Skeletal muscle satellite cell (primary cell): ENCODE measurements around the gene CDK6.

Experiments used
- H3K27me3 ChIP-seq: 2 replicates; pipeline ENCODE4 v1.7.0; 2013; ENCODE audit warnings: low read length; ENCODE audit not compliant: control insufficient read depth, insufficient read depth
- H3K36me3 ChIP-seq: 2 replicates; pipeline ENCODE4 v1.7.0; 2013; ENCODE audit warnings: mild to moderate bottlenecking, control low read depth, low read length; ENCODE audit not compliant: insufficient read depth
- H3K4me1 ChIP-seq: 2 replicates; pipeline ENCODE4 v1.7.0; 2013; ENCODE audit warnings: low read length; ENCODE audit not compliant: control insufficient read depth, insufficient read depth
- H3K4me2 ChIP-seq: 2 replicates; pipeline ENCODE4 v1.7.0; 2013; ENCODE audit warnings: mild to moderate bottlenecking, low read length
- H3K4me3 ChIP-seq: 2 replicates; pipeline ENCODE4 v1.7.0; 2013; ENCODE audit warnings: low read length
- H3K9ac ChIP-seq: 2 replicates; pipeline ENCODE4 v1.7.0; 2013; ENCODE audit warnings: mild to moderate bottlenecking, low read depth, low read length, moderate library complexity
- H3K9me3 ChIP-seq: replicated peaks from 2 replicates; pipeline ENCODE4 v1.7.0; 2013; ENCODE audit warnings: mild to moderate bottlenecking, control low read depth, low read length

The CDK6 gene

DNA sequence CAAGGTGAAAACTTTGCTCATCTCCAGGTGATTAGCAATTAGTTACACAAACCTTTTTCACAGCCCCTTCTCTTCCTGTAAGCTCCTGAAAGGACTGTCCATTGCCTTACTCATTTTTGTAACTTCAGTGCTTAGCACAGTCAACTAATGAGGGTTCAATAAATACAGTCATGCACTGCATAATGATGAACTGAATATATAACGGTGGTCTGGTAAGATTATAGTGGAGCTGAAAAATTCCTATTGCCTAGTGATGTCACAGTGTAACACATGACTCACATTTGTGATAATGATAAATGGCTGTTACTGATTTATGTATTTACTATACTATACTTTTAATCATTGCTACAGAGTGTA, 233.3 kb downstream of the CDK6 start:
- Histone ChIP-seq H3K4me2 (no peak overlapping the region), H3K27me3 (no peaks in the 10 kb centered on the region), H3K9me3 (no peaks in the 10 kb centered on the region), H3K4me1 (peaks cover 5% of the 10 kb centered on the region), H3K4me3 (no peak overlapping the region), H3K36me3 (peaks cover 24% of the 10 kb centered on the region), H3K9ac (no peak overlapping the region)

DNA sequence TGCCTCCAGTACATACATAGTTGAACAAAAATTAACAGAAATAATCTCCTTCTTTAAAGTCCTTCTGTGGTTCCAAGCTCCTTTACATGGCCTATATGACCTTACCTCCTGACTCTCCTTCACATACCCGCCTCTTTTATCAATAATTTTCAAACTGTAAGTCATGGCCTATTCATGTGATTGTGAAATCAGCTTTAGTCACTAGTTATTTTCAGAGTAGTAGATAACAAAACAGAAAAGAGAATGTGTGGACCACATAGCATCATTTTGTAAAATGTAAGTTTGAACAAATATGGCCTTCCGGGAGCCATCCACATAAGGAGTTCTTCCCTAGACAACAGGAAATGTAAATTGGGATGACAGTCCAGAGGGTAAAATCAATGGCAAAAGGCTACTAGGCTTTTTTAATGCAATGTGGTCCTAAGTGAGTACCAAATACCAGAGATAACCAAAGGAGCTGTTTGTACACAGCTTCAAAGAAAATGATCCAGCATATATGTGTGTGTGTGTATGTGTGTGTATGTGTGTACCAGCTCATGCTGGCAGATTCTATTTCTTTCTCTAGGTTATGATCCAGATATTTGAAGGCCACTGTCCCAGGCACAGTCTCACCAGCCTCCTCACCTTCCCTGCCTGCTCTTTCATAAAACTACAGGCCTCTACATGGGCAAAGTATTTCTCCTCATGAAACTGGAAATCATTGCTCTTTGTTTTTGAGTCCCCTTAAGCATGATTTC, 233.9 kb downstream of the CDK6 start:
- Histone ChIP-seq H3K9ac (no peak overlapping the region), H3K4me3 (no peak overlapping the region), H3K27me3 (no peaks in the 10 kb centered on the region), H3K36me3 (peaks cover 20% of the 10 kb centered on the region), H3K9me3 (no peaks in the 10 kb centered on the region), H3K4me2 (no peak overlapping the region), H3K4me1 (peaks cover 5% of the 10 kb centered on the region)

DNA sequence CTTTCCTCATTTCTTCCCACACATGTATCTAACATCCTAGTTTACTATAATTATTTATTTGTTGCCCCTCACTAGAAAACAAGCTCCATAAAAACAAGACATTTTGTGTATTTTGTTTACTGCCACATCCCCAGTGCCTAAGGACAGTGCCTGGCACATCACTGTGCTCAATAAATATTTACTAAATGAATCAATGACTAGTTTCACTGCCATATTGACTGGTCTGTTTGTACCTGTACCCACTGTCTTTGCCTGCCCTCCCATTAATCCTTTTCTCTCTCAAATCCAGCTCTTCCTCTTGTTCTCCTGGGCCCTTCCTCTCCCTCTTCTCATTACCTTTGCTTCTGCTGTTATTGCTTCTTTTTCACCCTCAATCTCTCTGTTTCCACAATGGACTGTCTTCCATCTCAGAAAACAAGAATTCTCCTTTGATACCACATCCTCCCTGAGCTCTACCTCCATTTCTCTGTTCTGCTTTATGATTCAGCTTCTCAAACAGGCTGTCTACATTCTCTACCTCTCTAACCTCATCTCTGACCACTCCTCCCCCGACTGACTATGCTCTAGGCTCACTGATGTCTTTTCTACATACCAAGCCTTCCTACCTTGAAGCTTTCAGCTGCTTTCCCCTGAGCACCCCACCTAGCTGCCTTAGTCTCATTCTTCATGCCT, 237.9 kb downstream of the CDK6 start:
- H3K4me1 ChIP-seq: peaks cover 15% of the 10 kb centered on the region
- no peak overlapping the region for H3K4me3 ChIP-seq
- no peaks in the 10 kb centered on the region for H3K27me3 ChIP-seq
- no peak overlapping the region for H3K9ac ChIP-seq
- no peak overlapping the region for H3K4me2 ChIP-seq
- H3K9me3 ChIP-seq: no peaks in the 10 kb centered on the region
- H3K36me3 ChIP-seq: no peaks in the 10 kb centered on the region

DNA sequence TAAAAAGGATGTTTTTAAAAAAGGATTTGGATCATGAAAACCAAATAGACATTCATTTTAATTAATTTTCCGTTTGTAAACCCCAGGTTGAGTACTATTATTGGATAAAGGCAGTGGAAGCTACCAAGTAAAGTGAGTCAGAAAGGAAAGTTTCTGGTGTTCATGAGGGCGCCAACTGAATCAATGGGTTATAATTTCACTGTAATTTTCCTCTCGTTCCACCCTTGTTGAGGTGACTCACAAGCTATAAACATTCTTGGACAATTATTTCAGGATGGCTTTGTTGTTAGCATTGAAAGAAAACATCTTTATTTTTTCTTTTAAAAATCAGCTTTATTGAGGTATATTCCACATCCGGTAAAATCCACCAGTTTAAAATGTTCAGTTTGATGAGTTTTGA, 241.1 kb downstream of the CDK6 start:
- no peaks in the 10 kb centered on the region for H3K27me3 ChIP-seq
- H3K36me3 ChIP-seq: no peaks in the 10 kb centered on the region
- peak overlapping the region; percentile 20 for H3K4me2 ChIP-seq
- no peak overlapping the region for H3K4me3 ChIP-seq
- H3K4me1 ChIP-seq: peaks cover 14% of the 10 kb centered on the region
- H3K9ac ChIP-seq: peak overlapping the region; percentile 33
- no peaks in the 10 kb centered on the region for H3K9me3 ChIP-seq

DNA sequence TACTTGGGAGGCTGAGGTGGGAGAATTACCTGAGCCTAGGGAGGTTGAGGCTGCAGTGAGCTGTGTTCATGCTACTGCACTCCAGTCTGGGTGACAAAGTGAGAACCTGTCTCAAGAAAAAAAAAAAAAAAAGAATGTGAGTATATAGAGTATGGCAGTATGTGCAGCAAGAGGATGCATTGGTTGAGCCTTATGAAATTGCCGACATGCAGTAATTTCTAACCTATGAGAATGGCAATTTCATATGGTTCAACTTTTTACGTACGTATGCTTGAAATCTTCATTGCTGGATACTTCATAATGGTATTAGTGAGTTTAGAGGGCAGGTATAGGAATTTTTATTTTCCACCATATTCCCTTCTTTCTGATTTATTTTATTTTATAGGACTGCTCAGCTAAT, 241.6 kb downstream of the CDK6 start:
- no peak overlapping the region for H3K9ac ChIP-seq
- no peaks in the 10 kb centered on the region for H3K27me3 ChIP-seq
- no peak overlapping the region for H3K4me3 ChIP-seq
- H3K36me3 ChIP-seq: no peaks in the 10 kb centered on the region
- peak overlapping the region; percentile 20 for H3K4me2 ChIP-seq
- peaks cover 14% of the 10 kb centered on the region for H3K4me1 ChIP-seq
- no peaks in the 10 kb centered on the region for H3K9me3 ChIP-seq

DNA sequence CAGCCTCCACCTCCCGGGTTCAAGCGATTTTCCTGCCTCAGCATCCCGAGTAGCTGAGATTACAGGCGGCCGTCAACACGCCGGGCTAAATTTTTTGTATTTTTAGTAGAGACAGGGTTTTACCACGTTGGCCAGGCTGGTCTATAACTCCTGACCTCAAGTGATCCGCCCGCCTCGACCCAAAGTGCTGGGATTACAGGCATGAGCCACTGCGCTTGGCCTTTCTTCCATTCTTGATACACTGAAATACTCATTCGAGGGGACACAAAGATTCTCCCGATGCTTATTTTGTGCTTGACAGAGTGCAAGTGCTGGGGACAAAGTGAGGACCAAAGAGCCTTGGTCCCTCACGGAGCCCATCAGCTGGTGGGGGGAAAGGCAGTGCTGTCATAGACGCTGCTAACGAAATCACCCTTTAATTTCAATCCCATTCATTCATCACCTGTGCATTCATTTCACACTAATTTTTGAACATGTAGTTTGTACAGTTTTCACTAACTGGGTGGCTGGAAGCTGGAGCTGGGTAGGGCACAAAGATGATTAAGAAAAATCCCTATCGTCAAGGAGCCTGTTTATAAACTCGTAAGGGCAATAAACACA, 245.6 kb downstream of the CDK6 start:
- Histone ChIP-seq H3K4me2 (peak overlapping the region; percentile 86), H3K27me3 (no peaks in the 10 kb centered on the region), H3K36me3 (peaks cover 6% of the 10 kb centered on the region), H3K9ac (peak overlapping the region; percentile 92), H3K9me3 (no peaks in the 10 kb centered on the region), H3K4me3 (peak overlapping the region; percentile 87), H3K4me1 (peaks cover 40% of the 10 kb centered on the region)

DNA sequence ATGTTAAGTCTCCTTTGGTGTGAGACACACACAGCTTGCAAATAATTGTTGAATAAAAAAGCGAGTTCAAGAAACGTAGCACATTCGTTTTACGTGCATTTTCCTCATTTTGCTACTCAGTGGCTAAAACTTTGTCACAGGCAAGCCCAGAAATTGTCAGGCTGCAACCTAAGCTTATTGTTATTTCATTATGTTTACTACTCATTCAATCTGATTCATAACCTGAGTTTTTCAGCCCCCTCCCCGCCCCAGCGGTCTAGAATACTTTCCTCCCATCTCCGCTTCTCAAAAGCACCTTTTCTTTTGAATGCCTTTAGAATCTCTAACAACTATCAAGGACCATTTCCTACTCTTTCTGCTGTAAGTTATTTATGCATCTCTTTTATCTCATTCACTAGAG, 247.3 kb downstream of the CDK6 start:
- Histone ChIP-seq H3K9me3 (no peaks in the 10 kb centered on the region), H3K27me3 (no peaks in the 10 kb centered on the region), H3K36me3 (peaks cover 6% of the 10 kb centered on the region), H3K4me3 (peak overlapping the region; percentile 87), H3K4me2 (peak overlapping the region; percentile 86), H3K4me1 (peaks cover 32% of the 10 kb centered on the region), H3K9ac (peak overlapping the region; percentile 92)

DNA sequence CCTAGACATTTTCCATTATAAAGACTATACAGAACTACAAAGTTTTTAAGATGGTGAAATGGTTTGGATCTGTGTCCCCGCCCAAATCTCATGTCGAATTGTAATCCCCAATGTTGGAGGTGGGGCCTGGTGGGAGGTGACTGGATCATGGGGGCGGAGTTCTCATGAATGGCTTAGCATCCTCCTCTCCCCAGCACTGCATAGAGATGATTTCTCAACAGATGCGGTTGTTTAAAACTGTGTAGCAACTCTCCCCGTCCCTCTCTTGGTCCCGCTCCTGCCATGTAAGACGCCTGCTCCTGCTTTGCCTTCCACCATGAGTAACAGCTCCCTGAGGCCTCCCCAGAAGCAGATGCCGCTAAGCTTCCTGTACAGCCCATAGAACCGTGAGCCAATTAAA, 247.8 kb downstream of the CDK6 start:
- Histone ChIP-seq H3K4me3 (peak overlapping the region; percentile 87), H3K4me1 (peaks cover 32% of the 10 kb centered on the region), H3K4me2 (peak overlapping the region; percentile 86), H3K9ac (peak overlapping the region; percentile 92), H3K36me3 (peaks cover 6% of the 10 kb centered on the region), H3K27me3 (no peaks in the 10 kb centered on the region), H3K9me3 (no peaks in the 10 kb centered on the region)

DNA sequence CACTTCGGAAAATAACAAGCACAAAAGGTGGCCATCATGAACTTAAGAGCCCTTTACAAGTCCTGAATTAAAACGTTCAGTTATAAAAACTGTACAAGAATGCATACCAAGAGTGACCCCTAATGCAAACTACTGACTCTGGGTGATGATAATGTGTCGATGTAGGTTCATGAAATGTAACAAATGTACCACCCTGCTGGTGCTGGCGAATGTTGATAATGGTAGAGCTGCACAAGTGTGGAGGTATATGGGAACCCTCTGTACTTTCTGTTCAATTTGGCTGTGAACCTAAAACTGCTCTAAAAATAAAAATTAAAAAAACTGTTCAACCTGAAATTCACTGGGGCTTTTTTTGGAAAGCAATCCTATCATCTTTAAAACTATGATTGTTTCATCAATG, 249.5 kb downstream of the CDK6 start:
- Histone ChIP-seq H3K4me2 (peak overlapping the region; percentile 47), H3K36me3 (peaks cover 6% of the 10 kb centered on the region), H3K9me3 (no peaks in the 10 kb centered on the region), H3K4me3 (no peak overlapping the region), H3K4me1 (peaks cover 32% of the 10 kb centered on the region), H3K9ac (peak overlapping the region; percentile 46), H3K27me3 (no peaks in the 10 kb centered on the region)

DNA sequence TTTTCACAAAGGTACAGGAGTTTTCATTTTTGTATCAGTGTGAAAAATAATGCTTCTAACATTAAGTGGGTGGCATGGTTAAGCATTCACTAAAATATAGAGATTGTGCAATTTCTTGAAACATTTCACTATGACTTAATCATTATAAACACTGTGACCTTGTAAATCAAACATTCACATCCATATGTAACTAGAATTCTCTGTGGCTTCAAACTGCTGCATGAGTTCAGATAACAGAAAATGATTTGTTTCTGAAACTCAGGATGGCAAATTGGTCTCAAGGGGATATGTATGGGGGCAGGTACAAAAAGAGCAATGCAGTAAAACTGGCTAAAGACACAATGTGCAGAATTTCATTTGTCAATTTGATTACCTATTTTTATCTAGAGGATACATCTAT, 250.0 kb downstream of the CDK6 start:
- Histone ChIP-seq H3K9me3 (no peaks in the 10 kb centered on the region), H3K9ac (peak overlapping the region; percentile 46), H3K4me2 (peak overlapping the region; percentile 47), H3K36me3 (peaks cover 6% of the 10 kb centered on the region), H3K27me3 (no peaks in the 10 kb centered on the region), H3K4me1 (peaks cover 32% of the 10 kb centered on the region), H3K4me3 (peak overlapping the region; percentile 0)

DNA sequence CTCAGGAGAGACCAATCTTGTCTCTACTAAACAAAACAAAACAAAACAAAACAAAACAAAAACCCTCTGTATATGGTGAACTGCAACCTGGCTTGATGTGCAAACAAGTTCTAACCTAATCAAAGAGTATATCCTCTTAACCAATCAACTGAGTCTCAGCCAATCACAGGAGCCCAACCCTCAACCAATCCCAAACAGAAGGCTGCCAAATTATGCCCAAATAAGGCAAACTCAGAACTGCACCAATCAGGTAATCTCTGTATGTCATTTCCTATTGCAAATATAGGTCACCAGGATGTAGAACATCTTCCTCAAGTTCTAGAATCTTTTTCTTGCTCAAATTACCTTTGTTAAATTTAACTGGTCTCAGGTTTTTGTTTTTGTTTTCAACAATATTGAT, 251.4 kb downstream of the CDK6 start:
- H3K9ac ChIP-seq: no peak overlapping the region
- no peaks in the 10 kb centered on the region for H3K27me3 ChIP-seq
- H3K36me3 ChIP-seq: peaks cover 12% of the 10 kb centered on the region
- H3K4me3 ChIP-seq: no peak overlapping the region
- no peaks in the 10 kb centered on the region for H3K9me3 ChIP-seq
- H3K4me2 ChIP-seq: no peak overlapping the region
- peaks cover 28% of the 10 kb centered on the region for H3K4me1 ChIP-seq
